HEK293 (cell line): Measurements from ENCODE around the gene LBH.

Experiments
- CTCF ChIA-PET: fragments of 350-600 bp; formaldehyde crosslinking; extraction: SDS; loops from one replicate; lab custom pipeline; 2021; ENCODE audit warnings: antibody characterized with exemption; lab: Yijun Ruan, JAX
- POLR2A ChIA-PET: fragments of 300-600 bp; formaldehyde crosslinking; extraction: SDS; loops from one replicate; lab custom pipeline; 2020; ENCODE audit warnings: antibody characterized with exemption, inconsistent platforms; lab: Yijun Ruan, JAX
- H3K27ac ChIP-seq: fragments of 200-500 bp; sonication (Bioruptor generic); 2 replicates; pipeline ENCODE4 v1.5.1; 2014; ENCODE audit warnings: low read depth, low read length, control low read depth, inconsistent platforms; ENCODE audit errors: extremely low read depth
- H3K36me3 ChIP-seq, 2 experiments: fragments of 200-500 bp in 1 of 2; sonication (Bioruptor generic) in 1 of 2; 1 replicate in 1 of 2; 2 replicates in 1 of 2; pipeline ENCODE4 v1.5.1; 2014 to 2017; ENCODE audit warnings: inconsistent platforms in 2 of 2, low read length in 2 of 2; ENCODE audit not compliant: control insufficient read depth in 2 of 2, insufficient read depth in 1 of 2
- H3K4me1 ChIP-seq: fragments of 200-500 bp; sonication (Bioruptor generic); 2 replicates; pipeline ENCODE4 v1.5.1; 2014; ENCODE audit warnings: mild to moderate bottlenecking, low read length, inconsistent platforms; ENCODE audit not compliant: control insufficient read depth, insufficient read depth
- H3K4me3 ChIP-seq: 2 replicates; pipeline ENCODE4 v1.5.1; 2011; ENCODE audit warnings: low read depth, mild to moderate bottlenecking, control low read depth, low read length, moderate library complexity
- H3K9me3 ChIP-seq: fragments of 200-500 bp; sonication (Bioruptor generic); 2 replicates; pipeline ENCODE4 v1.5.1; 2014; ENCODE audit warnings: low read depth, low read length, inconsistent platforms; ENCODE audit not compliant: control insufficient read depth, insufficient read depth
- PRDM1 ChIP-seq: fragments of 450-650 bp; formaldehyde crosslinking; IDR thresholded peaks from 2 replicates; pipeline ENCODE4; 2016; ENCODE audit warnings: missing biosample characterization, missing genetic modification characterization
- SALL2 ChIP-seq: fragments of 450-650 bp; formaldehyde crosslinking; IDR thresholded peaks from 2 replicates; pipeline ENCODE4 v1.5.0; 2017; ENCODE audit warnings: missing biosample characterization, mild to moderate bottlenecking, missing genetic modification characterization, borderline replicate concordance
- YY1 ChIP-seq: fragments of 450-650 bp; formaldehyde crosslinking; IDR thresholded peaks from 2 replicates; pipeline ENCODE4 v1.5.1; 2018; ENCODE audit warnings: missing biosample characterization, missing genetic modification characterization
- ZBTB26 ChIP-seq: fragments of 450-650 bp; formaldehyde crosslinking; optimal IDR thresholded peaks from 2 replicates; pipeline ENCODE3; 2016; ENCODE audit warnings: missing biosample characterization, mild to moderate bottlenecking, missing genetic modification characterization
- ZFP37 ChIP-seq: fragments of 450-650 bp; formaldehyde crosslinking; IDR thresholded peaks from 2 replicates; pipeline ENCODE4 v1.5.1; 2016; ENCODE audit warnings: missing biosample characterization, missing genetic modification characterization
- ZFP41 ChIP-seq: fragments of 450-650 bp; formaldehyde crosslinking; IDR thresholded peaks from 2 replicates; pipeline ENCODE4 v1.5.1; 2016; ENCODE audit warnings: missing biosample characterization, missing genetic modification characterization, borderline replicate concordance
- ZNF169 ChIP-seq: fragments of 450-650 bp; formaldehyde crosslinking; IDR thresholded peaks from 2 replicates; pipeline ENCODE4 v1.5.1; 2016; ENCODE audit warnings: missing biosample characterization, missing genetic modification characterization
- ZNF184 ChIP-seq: fragments of 450-650 bp; IDR thresholded peaks from 2 replicates; pipeline ENCODE4 v1.5.1; 2018; ENCODE audit warnings: missing biosample characterization, mild to moderate bottlenecking, missing genetic modification characterization
- ZNF214 ChIP-seq: fragments of 450-650 bp; formaldehyde crosslinking; IDR thresholded peaks from 2 replicates; pipeline ENCODE4 v1.5.1; 2017; ENCODE audit warnings: missing biosample characterization, mild to moderate bottlenecking, missing genetic modification characterization, borderline replicate concordance
- ZNF248 ChIP-seq: fragments of 450-650 bp; formaldehyde crosslinking; IDR thresholded peaks from 2 replicates; pipeline ENCODE4 v1.5.1; 2017; ENCODE audit warnings: missing biosample characterization, missing genetic modification characterization
- ZNF280D ChIP-seq: fragments of 450-650 bp; formaldehyde crosslinking; IDR thresholded peaks from 2 replicates; pipeline ENCODE4 v1.5.1; 2016; ENCODE audit warnings: missing biosample characterization, missing genetic modification characterization
- ZNF510 ChIP-seq: fragments of 450-650 bp; formaldehyde crosslinking; IDR thresholded peaks from 2 replicates; pipeline ENCODE4 v1.5.1; 2018; ENCODE audit warnings: mild to moderate bottlenecking, missing genetic modification characterization, missing biosample characterization; ENCODE audit not compliant: insufficient replicate concordance
- ZNF514 ChIP-seq: fragments of 450-650 bp; formaldehyde crosslinking; IDR thresholded peaks from 2 replicates; pipeline ENCODE4 v1.5.1; 2016; ENCODE audit warnings: missing biosample characterization, missing genetic modification characterization
- ZNF530 ChIP-seq: fragments of 450-650 bp; formaldehyde crosslinking; IDR thresholded peaks from 2 replicates; pipeline ENCODE4 v1.5.1; 2016; ENCODE audit warnings: low read depth, missing biosample characterization, missing genetic modification characterization
- ZNF544 ChIP-seq: fragments of 450-650 bp; formaldehyde crosslinking; IDR thresholded peaks from 2 replicates; pipeline ENCODE4 v1.5.0; 2017; ENCODE audit warnings: missing biosample characterization, missing genetic modification characterization
- ZNF621 ChIP-seq: fragments of 450-650 bp; formaldehyde crosslinking; IDR thresholded peaks from 2 replicates; pipeline ENCODE4 v1.5.1; 2017; ENCODE audit warnings: missing biosample characterization, missing genetic modification characterization
- ZNF629 ChIP-seq: fragments of 450-650 bp; formaldehyde crosslinking; IDR thresholded peaks from 2 replicates; pipeline ENCODE4 v1.5.1; 2017; ENCODE audit warnings: missing biosample characterization, missing genetic modification characterization
- ZNF639 ChIP-seq: fragments of 450-650 bp; formaldehyde crosslinking; IDR thresholded peaks from 2 replicates; pipeline ENCODE4 v1.5.1; 2016; ENCODE audit warnings: missing biosample characterization, missing genetic modification characterization
- ZNF664 ChIP-seq: fragments of 450-650 bp; formaldehyde crosslinking; IDR thresholded peaks from 2 replicates; pipeline ENCODE4 v1.5.1; 2016; ENCODE audit warnings: missing biosample characterization, missing genetic modification characterization
- ZNF692 ChIP-seq: fragments of 450-650 bp; formaldehyde crosslinking; IDR thresholded peaks from 2 replicates; pipeline ENCODE4 v1.5.1; 2016; ENCODE audit warnings: missing biosample characterization, missing genetic modification characterization
- ZSCAN23 ChIP-seq: fragments of 450-650 bp; formaldehyde crosslinking; IDR thresholded peaks from 2 replicates; pipeline ENCODE4 v1.5.1; 2016; ENCODE audit warnings: missing biosample characterization, missing genetic modification characterization

The LBH gene

GRCh38 chr2:30245364-30245763 lies 14.0 kb downstream of the LBH start (continued):
- no peak for TF ChIP-seq ZFP37 (tag by site-specific recombination)
- TF ChIP-seq ZNF621 (tag by site-specific recombination), result no peak

GRCh38 chr2:30248791-30249190 lies 17.5 kb downstream of the LBH start:
- Histone ChIP-seq H3K4me1 (peaks cover 6% of the 10 kb centered on the region; the same call in 1 of the 2 replicates), H3K36me3 (no peaks in the 10 kb centered on the region), H3K9me3 (no peaks in the 10 kb centered on the region), H3K27ac (no peak overlapping the region), H3K4me3 (no peak overlapping the region)
- CTCF ChIA-PET, result interaction anchor here (1.7 kb wide), 1 partner anchor 9 kb away, joined by 13 read pairs; no protein-coding TSS in a partner anchor
- POLR2A ChIA-PET, result no interaction called here
- TF ChIP-seq ZNF214 (no peak), ZNF248 (tag by site-specific recombination) (no peak), ZNF514 (tag by site-specific recombination) (no peak), ZNF510 (tag by site-specific recombination) (no peak), ZBTB26 (tag by site-specific recombination) (no peak), ZNF280D (tag by site-specific recombination) (no peak), ZNF629 (no peak), YY1 (no peak), PRDM1 (tag by site-specific recombination) (no peak), ZNF169 (tag by site-specific recombination) (no peak), ZFP41 (tag by site-specific recombination) (no peak), ZNF530 (tag by site-specific recombination) (no peak), ZNF184 (tag by site-specific recombination) (no peak), ZNF639 (tag by site-specific recombination) (no peak), ZNF544 (tag by site-specific recombination) (no peak), ZNF692 (no peak), ZNF664 (tag by site-specific recombination) (no peak), ZSCAN23 (tag by site-specific recombination) (no peak), SALL2 (tag by site-specific recombination) (no peak)
